DMS 273 treated with DMSO at 0.1 percent for 48 hours (cell line): Measurements from ENCODE around the gene CCDC91.

Source experiments
- DNase-seq: peaks from one replicate; lab custom pipeline; 2025; lab: John Stamatoyannopoulos, UW

CCDC91 gene

GRCh38 chr12:28190321-28191050 is at the start of gene CCDC91:
CCDC91 (plus strand) TSS chr12:28190456; CDS start chr12:28257216, 66,760 bp downstream.
- DNase-seq, result peak; percentile 26

- no peak for DNase-seq
Observed at GRCh38 chr12:28144059-28144458, 46.2 kb upstream of the CCDC91 start.

GRCh38 chr12:28144532-28144931 is 45.7 kb upstream of the CCDC91 start:
- DNase-seq, result no peak

GRCh38 chr12:28145216-28145615 is 45.0 kb upstream of the CCDC91 start:
- DNase-seq, result no peak

GRCh38 chr12:28149279-28149678 is 41.0 kb upstream of the CCDC91 start:
- no peak for DNase-seq

- no peak for DNase-seq
Observed at GRCh38 chr12:28156362-28156761, 33.9 kb upstream of the CCDC91 start.

GRCh38 chr12:28156804-28157203 is 33.5 kb upstream of the CCDC91 start:
- no peak for DNase-seq

- no peak for DNase-seq
Observed at GRCh38 chr12:28158353-28158752, 31.9 kb upstream of the CCDC91 start.

- DNase-seq, result no peak
Observed at GRCh38 chr12:28159688-28160087, 30.6 kb upstream of the CCDC91 start.

- no peak for DNase-seq
Observed at GRCh38 chr12:28161697-28162096, 28.6 kb upstream of the CCDC91 start.

GRCh38 chr12:28162697-28163096 is 27.6 kb upstream of the CCDC91 start:
- no peak for DNase-seq

- no peak for DNase-seq
Observed at GRCh38 chr12:28164644-28165275, 25.5 kb upstream of the CCDC91 start.

GRCh38 chr12:28167981-28168485 is 22.2 kb upstream of the CCDC91 start:
- no peak for DNase-seq

- no peak for DNase-seq
Observed at GRCh38 chr12:28171356-28172060, 18.7 kb upstream of the CCDC91 start.

GRCh38 chr12:28172434-28173030 is 17.7 kb upstream of the CCDC91 start:
- DNase-seq, result peak; percentile 5

- DNase-seq, result no peak
Observed at GRCh38 chr12:28173440-28173839, 16.8 kb upstream of the CCDC91 start.

GRCh38 chr12:28175098-28175589 is 15.1 kb upstream of the CCDC91 start:
- DNase-seq, result no peak

GRCh38 chr12:28176295-28176694 is 14.0 kb upstream of the CCDC91 start:
- DNase-seq, result no peak

- no peak for DNase-seq
Observed at GRCh38 chr12:28177461-28177860, 12.8 kb upstream of the CCDC91 start.

GRCh38 chr12:28177905-28178304 is 12.4 kb upstream of the CCDC91 start:
- DNase-seq, result no peak

- no peak for DNase-seq
Observed at GRCh38 chr12:28178775-28179174, 11.5 kb upstream of the CCDC91 start.

GRCh38 chr12:28180786-28181185 is 9.5 kb upstream of the CCDC91 start:
- DNase-seq, result no peak
